ENCODE measurements around the gene ZNF670.
A peak's percentile ranks its signal among the peaks of the same experiment; 100 is the strongest.
"Not testable (repeated sequence)": the region's sequence is repeated elsewhere in the genome, so short reads cannot be mapped to it uniquely, and the experiment has no call there.

The ZNF670 gene

DNA sequence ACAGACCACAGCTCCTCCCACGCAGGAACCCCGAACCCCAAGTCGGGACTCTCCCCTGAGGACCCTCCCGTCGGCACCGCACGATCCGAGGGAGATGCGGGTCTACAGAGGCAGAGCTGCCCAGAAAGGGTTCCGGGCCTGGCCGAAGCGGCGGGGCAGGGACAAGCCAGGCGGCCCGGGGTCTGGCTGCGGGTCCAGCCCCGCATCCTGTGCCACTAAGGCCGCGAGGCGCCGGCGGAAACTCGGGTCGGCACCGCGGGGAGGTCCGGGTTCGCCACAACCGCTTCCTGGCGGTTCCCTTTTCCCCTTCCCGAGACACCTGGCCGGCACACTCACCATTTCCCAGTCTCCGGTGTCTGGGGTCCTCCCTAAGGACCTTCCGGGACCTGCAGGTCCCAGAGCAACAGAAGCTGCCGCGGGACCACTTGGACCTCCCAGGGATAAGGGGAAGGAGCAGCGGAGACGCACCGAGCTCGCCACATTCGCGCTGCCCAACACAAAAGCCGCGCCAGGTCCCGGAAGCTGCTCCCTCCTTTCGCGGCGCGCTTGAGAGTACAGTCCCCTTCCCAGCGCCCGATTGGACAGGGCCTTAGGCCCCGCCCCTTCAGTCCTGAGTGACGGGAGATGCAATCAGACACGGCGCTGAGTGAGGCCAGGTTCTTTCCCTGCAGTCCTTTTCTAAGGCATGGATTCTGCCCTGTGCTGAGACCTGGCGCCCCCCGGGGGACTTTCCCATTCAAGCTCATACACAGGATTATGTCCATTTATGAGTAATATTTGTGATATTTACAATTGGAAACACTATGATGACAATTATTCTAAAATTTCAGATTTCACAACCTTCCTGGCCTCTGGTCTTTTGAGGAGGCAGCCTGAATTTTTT, at the start of gene ZNF670:
Gene ZNF670, minus strand, starts transcription at position 554 of the 883 bp plus-strand sequence. Its CDS starts 215 bp downstream, at position 339.
- peak within 1 kb of the TSS; percentile 89 for H3K27ac Mint-ChIP-seq (ENCODE audit: low read depth)
- peak within 1 kb of the TSS; percentile 89 for H3K4me3 Mint-ChIP-seq
- peaks cover 11% of the 10 kb centered on the region for H3K36me3 Mint-ChIP-seq (ENCODE audit: insufficient read depth)
- H3K9me3 Mint-ChIP-seq: no peaks in the 10 kb centered on the region
- peaks cover 8% of the 10 kb centered on the region for H3K27me3 Mint-ChIP-seq
- peak; percentile 84 for ATAC-seq (replicated peaks; ENCODE audit: extremely low read depth, poor library complexity, severe bottlenecking)
- DNase-seq (ENCODE audit: low spot score in 2 of 2): peak; percentile 36 to 44
- peaks cover 41% of the 10 kb centered on the region for H3K4me1 Mint-ChIP-seq

GRCh38 chr1:247127519-247128282, 49.1 kb upstream of the ZNF670 start:
- not testable (repeated sequence) for ATAC-seq (replicated peaks; ENCODE audit: extremely low read depth, poor library complexity, severe bottlenecking); H3K9me3 Mint-ChIP-seq; H3K36me3 Mint-ChIP-seq (ENCODE audit: insufficient read depth); DNase-seq (ENCODE audit: low spot score in 2 of 2); H3K27me3 Mint-ChIP-seq; H3K4me1 Mint-ChIP-seq
- Mint-ChIP-seq H3K4me3 (peak overlapping the region; percentile 79), H3K27ac (ENCODE audit: low read depth) (peak overlapping the region; percentile 43)

DNA sequence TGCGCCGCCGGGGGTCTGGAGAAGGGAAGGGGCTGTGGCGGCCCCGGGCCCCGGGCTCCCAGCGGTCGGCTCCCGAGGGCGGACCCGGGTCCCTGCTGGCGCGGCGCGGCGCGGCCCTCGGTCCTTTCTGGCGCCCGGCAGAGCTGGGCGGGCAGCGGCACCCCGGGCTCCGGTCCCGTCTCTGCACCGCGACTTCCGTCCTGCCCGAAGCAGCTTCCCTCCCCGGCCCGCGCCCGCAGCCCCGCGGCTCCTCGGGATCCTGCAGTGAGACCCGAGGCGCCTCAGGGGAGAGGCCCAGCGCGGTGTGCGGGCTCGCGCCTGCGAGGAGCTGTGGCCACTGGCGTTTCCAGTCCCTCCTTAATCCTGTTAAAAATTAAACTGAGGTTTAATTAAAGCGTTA, 48.0 kb upstream of the ZNF670 start:
- peak; percentile 67 for ATAC-seq (replicated peaks; ENCODE audit: extremely low read depth, poor library complexity, severe bottlenecking)
- H3K36me3 Mint-ChIP-seq (ENCODE audit: insufficient read depth); H3K4me1 Mint-ChIP-seq: not testable (repeated sequence)

DNA sequence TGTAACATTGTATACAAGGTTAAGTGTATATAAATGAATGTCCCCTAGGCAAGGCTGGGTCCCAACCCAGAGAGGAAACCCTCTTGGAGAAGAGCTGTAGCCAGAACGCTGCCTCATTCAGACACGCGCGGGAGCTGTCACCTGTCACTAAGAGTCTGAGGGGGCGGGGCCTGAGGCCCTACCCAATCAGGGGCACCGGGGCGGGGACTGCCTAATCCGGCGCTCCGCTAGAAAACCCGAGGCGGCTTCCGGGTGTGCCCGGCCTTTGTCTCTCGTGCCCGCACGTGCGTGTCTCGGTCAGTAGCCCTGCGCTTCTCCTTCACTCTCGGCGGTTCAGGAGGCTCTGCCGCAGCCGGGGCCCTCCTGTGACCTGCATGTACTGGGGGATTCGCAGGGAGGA, 47.6 kb upstream of the ZNF670 start:
- H3K9me3 Mint-ChIP-seq; H3K4me1 Mint-ChIP-seq; H3K27me3 Mint-ChIP-seq; H3K27ac Mint-ChIP-seq (ENCODE audit: low read depth); H3K4me3 Mint-ChIP-seq; H3K36me3 Mint-ChIP-seq (ENCODE audit: insufficient read depth); DNase-seq (ENCODE audit: low spot score in 2 of 2): not testable (repeated sequence)
- peak; percentile 99 for ATAC-seq (replicated peaks; ENCODE audit: extremely low read depth, poor library complexity, severe bottlenecking)

More for the DNA sequence above, 48.0 kb upstream of the ZNF670 start:
- not testable (repeated sequence) for DNase-seq (ENCODE audit: low spot score in 2 of 2); H3K9me3 Mint-ChIP-seq; H3K27ac Mint-ChIP-seq (ENCODE audit: low read depth); H3K4me3 Mint-ChIP-seq; H3K27me3 Mint-ChIP-seq

GRCh38 chr1:247121382-247121781, 42.8 kb upstream of the ZNF670 start:
- DNase-seq (ENCODE audit: low spot score in 2 of 2): no peak
- no peak for ATAC-seq (replicated peaks; ENCODE audit: extremely low read depth, poor library complexity, severe bottlenecking)
- peaks cover 1% of the 10 kb centered on the region for H3K36me3 Mint-ChIP-seq (ENCODE audit: insufficient read depth)
- no peak overlapping the region for H3K27ac Mint-ChIP-seq (ENCODE audit: low read depth)
- H3K4me3 Mint-ChIP-seq: no peak overlapping the region
- H3K4me1 Mint-ChIP-seq: no peaks in the 10 kb centered on the region
- no peaks in the 10 kb centered on the region for H3K9me3 Mint-ChIP-seq
- no peaks in the 10 kb centered on the region for H3K27me3 Mint-ChIP-seq

DNA sequence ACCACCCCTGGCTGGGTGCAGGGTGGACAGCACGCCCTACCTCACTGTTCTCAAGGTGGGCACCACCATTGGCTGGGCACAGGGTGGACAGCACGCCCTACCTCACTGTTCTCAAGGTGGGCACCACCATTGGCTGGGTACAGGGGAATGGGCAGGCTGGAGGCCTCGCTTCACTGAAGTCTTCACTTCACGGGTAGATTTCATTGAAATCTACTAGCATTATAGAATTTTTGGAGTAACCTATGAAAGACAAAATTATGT, 41.7 kb upstream of the ZNF670 start:
- DNase-seq (ENCODE audit: low spot score in 2 of 2); H3K27ac Mint-ChIP-seq (ENCODE audit: low read depth); H3K4me3 Mint-ChIP-seq; H3K9me3 Mint-ChIP-seq; ATAC-seq (replicated peaks; ENCODE audit: extremely low read depth, poor library complexity, severe bottlenecking); H3K4me1 Mint-ChIP-seq; H3K27me3 Mint-ChIP-seq; H3K36me3 Mint-ChIP-seq (ENCODE audit: insufficient read depth): not testable (repeated sequence)

GRCh38 chr1:247119600-247120407, 41.2 kb upstream of the ZNF670 start:
- DNase-seq (ENCODE audit: low spot score in 2 of 2) (no peak), ATAC-seq (replicated peaks; ENCODE audit: extremely low read depth, poor library complexity, severe bottlenecking) (no peak)
- H3K27me3 Mint-ChIP-seq: no peaks in the 10 kb centered on the region
- H3K4me1 Mint-ChIP-seq: no peaks in the 10 kb centered on the region
- H3K27ac Mint-ChIP-seq (ENCODE audit: low read depth): no peak overlapping the region
- no peak overlapping the region for H3K4me3 Mint-ChIP-seq
- H3K9me3 Mint-ChIP-seq: no peaks in the 10 kb centered on the region
- H3K36me3 Mint-ChIP-seq (ENCODE audit: insufficient read depth): peaks cover 1% of the 10 kb centered on the region

DNA sequence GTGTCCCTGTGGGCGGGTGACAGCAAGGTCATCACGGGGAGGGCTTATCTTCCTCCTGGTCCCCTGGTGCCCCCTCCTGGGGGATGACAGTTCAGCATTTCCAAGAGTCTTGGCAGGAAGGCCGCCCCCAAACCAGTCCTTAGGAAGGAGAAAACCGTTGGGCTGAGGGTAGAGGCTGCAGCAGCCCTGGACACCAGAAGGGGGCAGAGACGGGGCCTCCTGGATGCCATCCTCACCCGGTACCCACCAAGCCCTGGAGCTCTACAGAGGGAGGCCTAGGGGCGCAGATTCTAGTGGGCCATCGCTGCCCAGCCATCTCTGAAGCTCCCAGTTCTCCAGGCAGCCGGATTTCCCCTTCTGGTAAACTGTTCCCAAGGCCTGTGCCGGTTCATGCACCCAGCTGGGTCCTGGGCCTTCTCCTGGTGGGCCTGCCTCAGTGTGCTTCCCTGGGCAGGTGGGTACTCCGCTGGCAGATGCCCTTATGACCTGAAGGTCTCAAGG, 40.4 kb upstream of the ZNF670 start:
- Mint-ChIP-seq H3K4me1 (no peaks in the 10 kb centered on the region), H3K36me3 (ENCODE audit: insufficient read depth) (peaks cover 2% of the 10 kb centered on the region), H3K4me3 (no peak overlapping the region), H3K9me3 (no peaks in the 10 kb centered on the region), H3K27me3 (no peaks in the 10 kb centered on the region), H3K27ac (ENCODE audit: low read depth) (no peak overlapping the region)
- DNase-seq (ENCODE audit: low spot score in 2 of 2) (no peak), ATAC-seq (replicated peaks; ENCODE audit: extremely low read depth, poor library complexity, severe bottlenecking) (no peak)

DNA sequence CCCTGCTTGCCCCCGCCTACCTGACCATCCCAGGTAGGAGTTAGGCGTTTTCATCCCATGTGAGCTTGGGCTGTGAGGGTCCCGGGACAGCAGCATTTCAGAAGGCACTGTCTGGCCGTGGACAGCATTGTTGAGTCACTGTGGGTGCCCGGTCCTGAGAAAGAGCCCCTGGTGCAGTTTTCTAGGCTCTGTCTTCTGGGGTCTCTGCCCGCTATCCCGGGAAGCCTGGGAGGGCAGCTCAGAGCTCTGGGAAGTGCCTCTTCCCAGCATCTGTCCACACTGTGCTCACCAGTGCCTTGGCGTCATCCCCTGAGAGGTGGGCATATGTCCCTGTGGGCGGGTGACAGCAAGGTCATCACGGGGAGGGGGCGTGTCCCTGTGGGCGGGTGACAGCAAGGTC, 36.9 kb upstream of the ZNF670 start:
- H3K4me1 Mint-ChIP-seq: peaks cover 6% of the 10 kb centered on the region
- H3K4me3 Mint-ChIP-seq: no peak overlapping the region
- H3K9me3 Mint-ChIP-seq: no peaks in the 10 kb centered on the region
- H3K27me3 Mint-ChIP-seq: peaks cover 18% of the 10 kb centered on the region
- ATAC-seq (replicated peaks; ENCODE audit: extremely low read depth, poor library complexity, severe bottlenecking) (no peak), DNase-seq (ENCODE audit: low spot score in 2 of 2) (no peak)
- peaks cover 2% of the 10 kb centered on the region for H3K36me3 Mint-ChIP-seq (ENCODE audit: insufficient read depth)
- H3K27ac Mint-ChIP-seq (ENCODE audit: low read depth): no peak overlapping the region

DNA sequence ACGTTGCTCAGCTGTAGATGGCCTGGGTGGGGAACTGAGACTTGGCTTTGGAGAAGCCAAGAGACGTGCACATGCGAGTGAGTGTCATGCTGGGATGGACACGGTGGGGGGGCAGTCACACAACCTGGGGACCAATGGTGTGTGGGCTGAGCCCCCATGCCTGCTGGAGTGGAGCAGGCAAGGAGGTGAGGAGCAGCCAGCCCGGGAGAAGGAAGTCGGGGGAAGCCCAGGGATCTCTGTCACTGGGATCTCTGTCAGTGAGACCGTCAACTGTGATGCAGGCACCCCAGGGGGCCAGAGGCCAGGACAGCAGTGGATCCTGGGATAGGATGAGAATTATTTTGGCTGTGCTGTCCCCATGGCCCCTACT, 36.5 kb upstream of the ZNF670 start:
- Mint-ChIP-seq H3K4me1 (peaks cover 7% of the 10 kb centered on the region), H3K4me3 (no peak overlapping the region), H3K9me3 (no peaks in the 10 kb centered on the region), H3K27ac (ENCODE audit: low read depth) (no peak overlapping the region), H3K27me3 (peaks cover 22% of the 10 kb centered on the region), H3K36me3 (ENCODE audit: insufficient read depth) (peaks cover 2% of the 10 kb centered on the region)
- DNase-seq (ENCODE audit: low spot score in 2 of 2): no peak
- no peak for ATAC-seq (replicated peaks; ENCODE audit: extremely low read depth, poor library complexity, severe bottlenecking)

DNA sequence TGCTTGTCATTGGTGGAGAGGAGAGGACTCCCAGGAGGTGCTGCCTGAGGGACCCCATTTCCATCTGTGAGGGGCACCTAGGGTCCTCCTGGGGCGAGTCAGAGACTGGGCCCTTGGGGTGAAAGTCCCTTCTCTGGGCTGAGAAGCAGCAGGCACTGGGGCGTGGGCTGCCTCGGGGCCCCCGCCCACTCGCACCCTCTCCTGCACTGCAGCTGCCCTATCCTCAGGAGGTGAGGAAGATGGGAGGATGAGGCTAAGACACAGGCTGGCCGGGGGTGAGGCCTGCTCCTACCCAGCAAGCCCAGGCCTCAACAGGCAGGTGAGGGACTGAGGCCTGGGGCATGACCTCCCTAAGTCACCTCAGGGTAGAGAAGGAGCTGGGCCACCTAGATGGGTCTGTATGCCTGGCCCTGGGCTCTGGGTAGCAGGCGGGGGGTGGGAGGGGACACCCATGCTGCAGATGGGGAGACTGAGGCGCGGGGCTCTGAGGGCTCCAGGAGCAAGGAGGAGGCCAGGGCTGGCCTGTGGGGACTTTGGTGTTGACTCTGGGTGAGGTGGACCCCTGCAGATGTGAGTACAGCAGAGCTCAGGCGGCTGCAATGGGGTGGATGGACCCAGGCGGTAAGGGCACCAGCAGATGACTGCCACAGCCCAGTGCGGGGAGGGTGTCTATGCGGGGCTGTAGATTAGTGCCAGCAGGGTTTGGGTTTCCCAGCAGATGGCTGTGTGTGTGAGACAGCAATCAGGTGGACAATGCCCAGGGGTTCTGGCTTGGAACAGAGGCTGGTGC, 35.9 kb upstream of the ZNF670 start:
- H3K4me1 Mint-ChIP-seq: peaks cover 12% of the 10 kb centered on the region
- no peaks in the 10 kb centered on the region for H3K9me3 Mint-ChIP-seq
- no peak overlapping the region for H3K4me3 Mint-ChIP-seq
- H3K27ac Mint-ChIP-seq (ENCODE audit: low read depth): no peak overlapping the region
- no peak for DNase-seq (ENCODE audit: low spot score in 2 of 2)
- H3K27me3 Mint-ChIP-seq: peaks cover 28% of the 10 kb centered on the region
- H3K36me3 Mint-ChIP-seq (ENCODE audit: insufficient read depth): peaks cover 2% of the 10 kb centered on the region
- ATAC-seq (replicated peaks; ENCODE audit: extremely low read depth, poor library complexity, severe bottlenecking): no peak

- H3K9me3 Mint-ChIP-seq: no peaks in the 10 kb centered on the region
- no peak overlapping the region for H3K4me3 Mint-ChIP-seq
- peaks cover 35% of the 10 kb centered on the region for H3K27me3 Mint-ChIP-seq
- peaks cover 2% of the 10 kb centered on the region for H3K36me3 Mint-ChIP-seq (ENCODE audit: insufficient read depth)
- no peak for ATAC-seq (replicated peaks; ENCODE audit: extremely low read depth, poor library complexity, severe bottlenecking)
- H3K4me1 Mint-ChIP-seq: peaks cover 12% of the 10 kb centered on the region
- H3K27ac Mint-ChIP-seq (ENCODE audit: low read depth): no peak overlapping the region
- no peak for DNase-seq (ENCODE audit: low spot score in 2 of 2)
These were observed 35.2 kb upstream of the ZNF670 start for GRCh38 chr1:247113733-247114271.

All from central memory CD8-positive, alpha-beta T cell (primary cell).